T-cell (primary cell): ENCODE data around the gene TBC1D25. TPM values are rescaled to one million over a fixed set of nuclear protein-coding genes. Genes with fewer than 3 reads are reported as not detected.

Source experiments
- ATAC-seq, 4 experiments: fragments of 200-7000 bp in 3 of 4; fragments of 150-1000 bp in 1 of 4; cut with Tn5 transposase; replicated peaks in 1 of 4; 1 replicate in 3 of 4; 2 replicates in 1 of 4; pipeline ENCODE4 v1.10.0; 2021; ENCODE audit warnings: moderate library complexity in 3 of 4, mild to moderate bottlenecking in 2 of 4, moderate number of reproducible peaks in 1 of 4
- CTCF ChIA-PET, 2 donors: fragments of 300-600 bp; sonication (Branson Sonifier 250); formaldehyde crosslinking; loops; one replicate each; lab custom pipeline; 2022; ENCODE audit warnings: antibody characterized with exemption in 2 of 2; lab: Charles Lee
- POLR2A ChIA-PET, 2 donors: fragments of 300-600 bp; sonication (Branson Sonifier 250); formaldehyde crosslinking; loops; one replicate each; lab custom pipeline; 2022; ENCODE audit warnings: antibody characterized with exemption in 2 of 2; lab: Charles Lee
- DNase-seq, 35 experiments: peaks; one replicate each; pipeline versions ENCODE4 v3.0.0 to v3.0.0-alpha.2; 2013 to 2023
- H3K27ac ChIP-seq: one replicate; pipeline ENCODE4 v1.5.1; 2013; ENCODE audit warnings: low read length
- H3K27me3 ChIP-seq, 2 experiments: replicated peaks in 1 of 2; 1 replicate in 1 of 2; 2 replicates in 1 of 2; pipeline versions ENCODE4 v1.6.1 to v1.7.0; 2013; ENCODE audit warnings: low read length in 1 of 2, mixed read lengths in 1 of 2; ENCODE audit not compliant: control insufficient read depth in 2 of 2, insufficient read depth in 2 of 2; ENCODE audit errors: extremely low read depth in 1 of 2
- H3K36me3 ChIP-seq, 2 donors: 1 replicate in 1 of 2; 2 replicates in 1 of 2; pipeline versions ENCODE4 v1.6.1 to v1.7.0; 2013; ENCODE audit warnings: low read length in 1 of 2; ENCODE audit not compliant: control insufficient read depth in 2 of 2, insufficient read depth in 1 of 2; ENCODE audit errors: extremely low read depth in 1 of 2
- H3K4me1 ChIP-seq, 2 experiments: 1 replicate in 1 of 2; 2 replicates in 1 of 2; pipeline versions ENCODE4 v1.6.1 to v1.7.0; 2013; ENCODE audit warnings: low read length in 2 of 2, mixed read lengths in 1 of 2; ENCODE audit not compliant: insufficient read depth in 2 of 2, control insufficient read depth in 1 of 2; ENCODE audit errors: extremely low read depth in 1 of 2
- H3K4me3 ChIP-seq, 2 donors: 1 replicate in 1 of 2; 2 replicates in 1 of 2; pipeline versions ENCODE4 v1.5.1 to v1.7.0; 2013; ENCODE audit warnings: mild to moderate bottlenecking in 2 of 2, low read length in 1 of 2, moderate library complexity in 1 of 2; ENCODE audit not compliant: control insufficient read depth in 1 of 2; ENCODE audit errors: extremely low read depth in 1 of 2
- H3K9me3 ChIP-seq: 2 replicates; pipeline ENCODE4 v1.7.0; 2013
- H3K27ac Mint-ChIP-seq, 2 donors: one replicate each; pipeline ENCODE4 v1.8.0; 2020 to 2021; ENCODE audit warnings: mild to moderate bottlenecking in 2 of 2, mixed read lengths in 2 of 2
- H3K27me3 Mint-ChIP-seq, 2 donors: one replicate each; pipeline ENCODE4 v1.8.0; 2021 to 2022; ENCODE audit warnings: mixed read lengths in 2 of 2
- H3K36me3 Mint-ChIP-seq: one replicate; pipeline ENCODE4 v1.8.0; 2021; ENCODE audit warnings: mixed read lengths
- H3K4me1 Mint-ChIP-seq, 3 donors: one replicate each; pipeline ENCODE4 v1.8.0; 2020 to 2022; ENCODE audit warnings: mixed read lengths in 3 of 3, mild to moderate bottlenecking in 1 of 3
- H3K4me3 Mint-ChIP-seq, 3 donors: one replicate each; pipeline ENCODE4 v1.8.0; 2020 to 2022; ENCODE audit warnings: mild to moderate bottlenecking in 3 of 3, mixed read lengths in 3 of 3, moderate library complexity in 3 of 3
- H3K9me3 Mint-ChIP-seq, 3 donors: one replicate each; pipeline ENCODE4 v1.8.0; 2020 to 2022; ENCODE audit warnings: mixed read lengths in 3 of 3
- WGBS: methylation state at CpG from one replicate; pipeline ENCODE4 v1.1.5; 2013; ENCODE audit warnings: missing lambda C conversion rate; ENCODE audit not compliant: insufficient coverage; 5-methylcytosine and 5-hydroxymethylcytosine counted together
- total RNA-seq, 35 experiments: library from RNA in 6 of 35; stranded (reverse) in 6 of 35; fragments of 120-200 nt in 1 of 35; gene quantifications; one replicate each; pipeline versions ENCODE4 v1.2.1 to v1.2.4 and lab custom pipeline; 2013 to 2026

Gene TBC1D25
- total RNA-seq, 5 donors from 2014 or later (not counting 1 experiment from before 2014, with no cell fraction given): 27.0 to 30.6 (median 29.5) TPM

- Mint-ChIP-seq H3K4me1 (no peaks in the 10 kb centered on the region), H3K9me3 (no peaks in the 10 kb centered on the region), H3K27me3 (peaks cover 0 to 22% of the 10 kb centered on the region in 2 donors), H3K4me3 (no peak overlapping the region), H3K36me3 (no peaks in the 10 kb centered on the region), H3K27ac (no peak overlapping the region)
- ATAC-seq (no peak), DNase-seq (no peak)
- Histone ChIP-seq H3K9me3 (no peaks in the 10 kb centered on the region), H3K27me3 (peaks cover 0 to 4% of the 10 kb centered on the region in 2 experiments), H3K27ac (no peak overlapping the region), H3K36me3 (no peaks in the 10 kb centered on the region), H3K4me3 (no peak overlapping the region), H3K4me1 (no peaks in the 10 kb centered on the region)
- POLR2A ChIA-PET: no interaction called here
- 100% methylated on average over 1 of the region's 4 CpGs for WGBS
- CTCF ChIA-PET: interaction anchor here in 1 of 2 donors (0.6 kb wide), 1 partner anchor 1374 kb away, joined by 4 read pairs; no protein-coding TSS in a partner anchor
These were observed 42.9 kb upstream of the TBC1D25 start for GRCh38 chrX:48496660-48497059.

DNA sequence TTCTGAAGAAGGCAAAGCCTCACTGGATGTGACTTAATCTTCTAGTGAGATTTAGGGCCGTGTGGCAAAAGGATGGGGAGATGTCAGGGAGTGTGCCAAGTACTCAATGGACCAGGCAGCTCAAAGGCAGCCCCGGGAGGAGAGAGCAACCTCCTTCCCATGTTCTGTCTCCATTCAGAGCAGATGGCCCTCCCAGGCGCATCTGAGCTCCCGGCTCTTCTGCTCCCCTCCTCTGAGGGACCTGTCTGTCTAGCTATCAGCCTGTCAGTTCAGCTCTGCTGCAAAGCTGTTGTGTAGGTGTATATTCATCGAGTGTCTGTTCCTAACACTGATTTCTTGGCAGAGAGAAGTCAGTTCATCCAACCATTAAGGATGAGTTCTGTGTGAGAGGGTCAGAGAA lies 41.6 kb upstream of the TBC1D25 start:
- ChIA-PET CTCF (no interaction called here), POLR2A (no interaction called here)
- no peaks in the 10 kb centered on the region for H3K36me3 ChIP-seq
- no peaks in the 10 kb centered on the region for H3K4me1 ChIP-seq
- DNase-seq (no peak), ATAC-seq (no peak)
- Mint-ChIP-seq H3K36me3 (no peaks in the 10 kb centered on the region), H3K27me3 (peaks cover 0 to 23% of the 10 kb centered on the region in 2 donors), H3K4me1 (no peaks in the 10 kb centered on the region), H3K27ac (no peak overlapping the region), H3K4me3 (no peak overlapping the region), H3K9me3 (no peaks in the 10 kb centered on the region)
- no peaks in the 10 kb centered on the region for H3K9me3 ChIP-seq
- H3K27me3 ChIP-seq: peaks cover 0 to under 1% of the 10 kb centered on the region in 2 experiments
- no CpG with 5 or more reads among the region's 5 CpGs for WGBS
- H3K27ac ChIP-seq: no peak overlapping the region
- H3K4me3 ChIP-seq: no peak overlapping the region

GRCh38 chrX:48498374-48498809 lies 41.1 kb upstream of the TBC1D25 start:
- Histone ChIP-seq H3K36me3 (no peaks in the 10 kb centered on the region), H3K27ac (no peak overlapping the region), H3K4me3 (no peak overlapping the region), H3K4me1 (no peaks in the 10 kb centered on the region), H3K27me3 (no peaks in the 10 kb centered on the region), H3K9me3 (no peaks in the 10 kb centered on the region)
- no peak for DNase-seq
- ChIA-PET CTCF (no interaction called here), POLR2A (no interaction called here)
- ATAC-seq: no peak
- Mint-ChIP-seq H3K9me3 (no peaks in the 10 kb centered on the region), H3K27ac (no peak overlapping the region), H3K4me1 (no peaks in the 10 kb centered on the region), H3K4me3 (no peak overlapping the region), H3K36me3 (no peaks in the 10 kb centered on the region), H3K27me3 (peaks cover 0 to 23% of the 10 kb centered on the region in 2 donors)
- 63% methylated on average over 2 of the region's 6 CpGs for WGBS

DNA sequence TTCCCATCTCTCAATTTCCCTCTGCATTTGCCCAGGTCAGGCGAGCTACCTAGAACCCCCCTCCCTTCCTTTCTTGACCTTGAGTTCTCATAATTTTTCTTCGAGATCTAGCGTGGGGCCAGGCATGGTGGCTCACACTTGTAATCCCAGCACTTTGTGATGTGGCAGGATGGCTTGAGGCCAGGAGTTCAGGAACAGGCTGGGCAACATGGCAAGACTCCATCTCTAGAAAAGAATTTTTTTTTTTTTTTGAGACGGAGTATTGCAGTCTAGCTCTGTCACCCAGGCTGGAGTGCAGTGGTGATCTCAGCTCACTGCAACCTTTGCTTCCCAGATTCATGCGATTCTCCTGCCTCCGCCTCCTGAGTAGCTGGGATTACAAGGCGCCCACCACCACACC lies 35.3 kb upstream of the TBC1D25 start:
- Mint-ChIP-seq H3K9me3 (no peaks in the 10 kb centered on the region), H3K4me1 (peaks cover 3 to 6% (median 6%) of the 10 kb centered on the region in 3 donors), H3K4me3 (no peak overlapping the region), H3K27ac (no peak overlapping the region), H3K36me3 (no peaks in the 10 kb centered on the region), H3K27me3 (peaks cover 0 to 7% of the 10 kb centered on the region in 2 donors)
- H3K9me3 ChIP-seq: no peaks in the 10 kb centered on the region
- no peak for ATAC-seq
- no peak for DNase-seq
- ChIA-PET CTCF (no interaction called here), POLR2A (no interaction called here)
- no peaks in the 10 kb centered on the region for H3K27me3 ChIP-seq
- no peak overlapping the region for H3K27ac ChIP-seq
- H3K36me3 ChIP-seq: no peaks in the 10 kb centered on the region
- no peak overlapping the region for H3K4me3 ChIP-seq
- peaks cover 0 to 10% of the 10 kb centered on the region in 2 experiments for H3K4me1 ChIP-seq
- no CpG with 5 or more reads among the region's 7 CpGs for WGBS

GRCh38 chrX:48505481-48505880 lies 34.0 kb upstream of the TBC1D25 start:
- Histone ChIP-seq H3K9me3 (no peaks in the 10 kb centered on the region), H3K27me3 (no peaks in the 10 kb centered on the region), H3K4me1 (peaks cover 0 to 20% of the 10 kb centered on the region in 2 experiments), H3K36me3 (no peaks in the 10 kb centered on the region), H3K4me3 (no peak overlapping the region), H3K27ac (no peak overlapping the region)
- Mint-ChIP-seq H3K36me3 (no peaks in the 10 kb centered on the region), H3K4me3 (no peak overlapping the region), H3K27me3 (peaks cover 0 to 6% of the 10 kb centered on the region in 2 donors), H3K4me1 (peaks cover 10 to 17% (median 16%) of the 10 kb centered on the region in 3 donors), H3K9me3 (no peaks in the 10 kb centered on the region), H3K27ac (no peak overlapping the region)
- ATAC-seq: no peak
- CTCF ChIA-PET: interaction anchor here in 1 of 2 donors (0.6 kb wide), 1 partner anchor 57 kb away, joined by 3 read pairs; no protein-coding TSS in a partner anchor
- WGBS: no CpG with 5 or more reads among the region's 5 CpGs
- POLR2A ChIA-PET: no interaction called here
- DNase-seq: no peak

GRCh38 chrX:48507246-48507645 lies 32.3 kb upstream of the TBC1D25 start:
- Mint-ChIP-seq H3K27ac (no peak overlapping the region), H3K4me3 (no peak overlapping the region), H3K27me3 (no peaks in the 10 kb centered on the region), H3K36me3 (peaks cover 4% of the 10 kb centered on the region), H3K9me3 (no peaks in the 10 kb centered on the region), H3K4me1 (peaks cover 10 to 29% (median 26%) of the 10 kb centered on the region in 3 donors)
- ATAC-seq (no peak), DNase-seq (no peak)
- no peaks in the 10 kb centered on the region for H3K36me3 ChIP-seq
- ChIA-PET POLR2A (no interaction called here), CTCF (no interaction called here)
- no peak overlapping the region for H3K27ac ChIP-seq
- peaks cover 0 to 22% of the 10 kb centered on the region in 2 experiments for H3K4me1 ChIP-seq
- H3K27me3 ChIP-seq: no peaks in the 10 kb centered on the region
- H3K4me3 ChIP-seq: no peak overlapping the region
- WGBS: no CpG with 5 or more reads among the region's 5 CpGs
- no peaks in the 10 kb centered on the region for H3K9me3 ChIP-seq
